ENCODE results near the gene DPEP2. TPM values are rescaled to one million over a fixed set of nuclear protein-coding genes. Genes with fewer than 3 reads are reported as not detected.
A peak's percentile ranks its signal among the peaks of the same experiment; 100 is the strongest.

The DPEP2 gene
- total RNA-seq, 1 donor = under 0.01 TPM

DNA sequence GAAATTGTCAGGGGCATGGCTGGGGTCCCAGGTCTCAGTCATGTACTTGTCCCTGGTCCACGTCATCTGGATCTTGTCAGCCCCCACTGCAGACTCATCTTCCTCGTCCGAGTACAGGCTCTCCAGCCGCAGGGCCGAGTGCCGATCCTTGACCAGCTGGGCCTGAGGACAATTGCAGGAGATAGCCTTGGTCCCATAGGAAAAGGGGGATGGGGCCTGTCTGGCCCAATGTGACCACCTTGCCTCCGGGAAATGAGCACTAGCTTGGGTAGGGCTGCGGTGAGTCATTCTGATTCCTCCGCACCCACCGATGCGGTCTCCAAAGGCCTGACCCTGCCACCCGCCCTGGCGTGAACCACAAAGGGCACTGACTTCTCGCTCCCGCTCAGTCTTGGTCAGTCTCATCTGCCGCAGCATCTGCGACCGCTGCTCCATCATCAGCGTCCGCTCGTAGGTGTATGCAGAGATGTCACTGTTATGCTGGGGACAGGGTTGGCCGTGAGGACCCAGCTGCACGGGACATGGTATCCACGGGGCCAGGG lies 53.8 kb downstream of the DPEP2 start:
- no peak for DNase-seq (ENCODE audit: low read depth)
- TF ChIP-seq, protein P1, sequence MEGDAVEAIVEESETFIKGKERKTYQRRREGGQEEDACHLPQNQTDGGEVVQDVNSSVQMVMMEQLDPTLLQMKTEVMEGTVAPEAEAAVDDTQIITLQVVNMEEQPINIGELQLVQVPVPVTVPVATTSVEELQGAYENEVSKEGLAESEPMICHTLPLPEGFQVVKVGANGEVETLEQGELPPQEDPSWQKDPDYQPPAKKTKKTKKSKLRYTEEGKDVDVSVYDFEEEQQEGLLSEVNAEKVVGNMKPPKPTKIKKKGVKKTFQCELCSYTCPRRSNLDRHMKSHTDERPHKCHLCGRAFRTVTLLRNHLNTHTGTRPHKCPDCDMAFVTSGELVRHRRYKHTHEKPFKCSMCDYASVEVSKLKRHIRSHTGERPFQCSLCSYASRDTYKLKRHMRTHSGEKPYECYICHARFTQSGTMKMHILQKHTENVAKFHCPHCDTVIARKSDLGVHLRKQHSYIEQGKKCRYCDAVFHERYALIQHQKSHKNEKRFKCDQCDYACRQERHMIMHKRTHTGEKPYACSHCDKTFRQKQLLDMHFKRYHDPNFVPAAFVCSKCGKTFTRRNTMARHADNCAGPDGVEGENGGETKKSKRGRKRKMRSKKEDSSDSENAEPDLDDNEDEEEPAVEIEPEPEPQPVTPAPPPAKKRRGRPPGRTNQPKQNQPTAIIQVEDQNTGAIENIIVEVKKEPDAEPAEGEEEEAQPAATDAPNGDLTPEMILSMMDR (IDR thresholded peaks at IDR 0.05; ENCODE audit: insufficient read depth, low read depth, low read length) = no peak
- H3K4me3 ChIP-seq (ENCODE audit: low read depth, low read length) = no peak overlapping the region

DNA sequence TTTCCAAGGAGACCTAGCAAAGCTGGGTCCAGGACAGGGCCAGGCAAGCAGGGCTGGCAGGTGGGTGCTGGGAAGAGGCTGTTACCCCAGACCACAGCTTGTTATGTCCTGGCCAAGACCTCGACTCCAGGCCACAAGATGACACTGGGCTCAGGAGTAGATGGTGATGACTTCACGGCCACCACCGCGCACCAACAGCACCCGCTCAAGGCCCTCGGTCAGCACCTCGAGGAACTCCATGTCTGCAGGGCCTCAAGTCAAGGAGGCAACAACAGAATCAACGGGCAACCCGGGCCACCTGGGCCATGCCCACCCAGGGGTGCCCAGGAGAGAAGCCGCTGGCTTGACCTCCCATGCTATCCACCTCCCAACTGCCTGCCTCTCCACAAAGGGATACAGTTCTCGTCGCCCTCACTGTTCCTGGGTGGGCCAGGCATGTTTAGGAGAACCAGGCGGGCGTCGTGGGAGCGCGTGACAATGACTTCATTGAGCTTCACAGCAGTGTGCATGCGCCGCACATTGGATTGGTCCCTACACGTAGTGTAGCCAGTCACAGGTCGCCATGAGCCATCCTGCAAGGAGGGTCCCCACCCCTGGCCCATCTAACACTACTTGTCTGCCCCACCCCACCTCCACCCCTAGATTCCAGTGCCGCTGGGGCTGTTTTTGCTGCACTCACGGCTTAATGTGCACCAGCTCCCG lies 54.4 kb downstream of the DPEP2 start:
- TF ChIP-seq, protein P1 (IDR thresholded peaks at IDR 0.05; ENCODE audit: insufficient read depth, low read depth, low read length) = no peak
- no peak for DNase-seq (ENCODE audit: low read depth)
- H3K4me3 ChIP-seq (ENCODE audit: low read depth, low read length) = no peak overlapping the region

DNA sequence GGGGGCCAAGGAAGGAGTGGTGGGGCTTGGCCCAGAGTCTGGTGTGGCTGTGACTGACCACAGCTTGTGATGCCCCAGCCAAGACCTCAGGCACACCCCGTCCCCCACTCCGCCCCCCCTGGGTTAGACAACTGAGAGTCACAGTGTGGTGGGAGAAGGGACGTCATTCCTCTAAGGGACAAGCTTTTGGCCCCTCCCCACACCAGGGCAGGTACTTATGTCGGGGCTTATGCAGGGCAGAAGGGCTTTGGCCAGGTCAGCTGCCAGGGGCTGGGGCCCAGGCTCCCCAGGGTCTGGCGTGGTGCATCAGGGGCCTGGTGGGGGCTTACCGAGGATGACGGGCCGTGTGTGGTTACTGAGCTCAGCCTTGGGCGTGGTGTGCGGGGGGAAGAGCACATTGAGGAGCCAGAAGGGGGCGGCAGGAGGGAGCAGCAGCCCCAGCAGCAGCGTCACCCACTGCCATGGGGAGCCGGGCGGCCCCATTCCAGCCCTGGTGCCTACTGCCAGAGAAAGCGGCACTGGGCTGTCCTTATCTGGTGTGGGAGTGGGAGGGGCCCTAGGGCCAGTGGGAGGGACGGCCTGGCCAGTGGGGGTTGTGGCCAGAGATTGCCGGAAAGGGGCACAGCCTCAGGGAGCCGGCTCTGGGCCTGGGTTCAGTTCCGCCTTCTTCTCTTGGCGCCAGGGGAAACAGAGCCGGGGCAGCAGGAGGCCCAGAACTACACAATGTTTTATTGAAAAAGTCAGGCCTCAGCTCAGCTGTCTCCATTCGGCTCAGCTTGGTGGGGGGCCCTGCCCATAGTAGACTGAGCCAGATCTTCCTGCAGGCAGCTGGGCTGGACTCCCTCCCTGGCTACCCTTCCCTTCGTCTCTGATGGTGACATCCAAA lies 55.4 kb downstream of the DPEP2 start, which contains the start of gene LCAT:
Gene LCAT, minus strand, starts transcription at position 502 of the 886 bp plus-strand sequence. Its CDS starts 19 bp downstream, at position 483.
- peak; percentile 43 for DNase-seq (ENCODE audit: low read depth)
- no peak within 1 kb of the TSS for H3K4me3 ChIP-seq (ENCODE audit: low read depth, low read length)
- TF ChIP-seq, protein P1 (IDR thresholded peaks at IDR 0.05; ENCODE audit: insufficient read depth, low read depth, low read length) = no peak

DNA sequence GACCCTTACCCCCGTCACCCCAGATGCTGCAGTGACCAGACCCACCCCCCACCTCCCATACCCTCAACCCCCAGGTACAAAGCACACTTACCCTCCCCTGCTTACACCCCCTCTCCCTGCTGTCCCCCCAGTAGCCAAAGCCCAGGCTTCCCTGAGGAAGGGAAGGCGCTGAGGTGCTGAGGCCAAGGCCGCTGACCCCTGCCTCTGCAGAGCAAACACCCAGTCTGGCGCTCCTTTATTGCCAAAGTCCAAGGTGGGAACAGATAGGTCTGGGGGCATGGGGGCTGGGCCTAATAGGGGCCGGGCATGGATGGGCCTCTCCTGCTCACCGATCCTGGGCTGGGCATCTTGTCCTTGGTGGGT lies 56.0 kb downstream of the DPEP2 start:
- no peak overlapping the region for H3K4me3 ChIP-seq (ENCODE audit: low read depth, low read length)
- DNase-seq (ENCODE audit: low read depth) = no peak
- TF ChIP-seq, protein P1 (IDR thresholded peaks at IDR 0.05; ENCODE audit: insufficient read depth, low read depth, low read length) = no peak

DNA sequence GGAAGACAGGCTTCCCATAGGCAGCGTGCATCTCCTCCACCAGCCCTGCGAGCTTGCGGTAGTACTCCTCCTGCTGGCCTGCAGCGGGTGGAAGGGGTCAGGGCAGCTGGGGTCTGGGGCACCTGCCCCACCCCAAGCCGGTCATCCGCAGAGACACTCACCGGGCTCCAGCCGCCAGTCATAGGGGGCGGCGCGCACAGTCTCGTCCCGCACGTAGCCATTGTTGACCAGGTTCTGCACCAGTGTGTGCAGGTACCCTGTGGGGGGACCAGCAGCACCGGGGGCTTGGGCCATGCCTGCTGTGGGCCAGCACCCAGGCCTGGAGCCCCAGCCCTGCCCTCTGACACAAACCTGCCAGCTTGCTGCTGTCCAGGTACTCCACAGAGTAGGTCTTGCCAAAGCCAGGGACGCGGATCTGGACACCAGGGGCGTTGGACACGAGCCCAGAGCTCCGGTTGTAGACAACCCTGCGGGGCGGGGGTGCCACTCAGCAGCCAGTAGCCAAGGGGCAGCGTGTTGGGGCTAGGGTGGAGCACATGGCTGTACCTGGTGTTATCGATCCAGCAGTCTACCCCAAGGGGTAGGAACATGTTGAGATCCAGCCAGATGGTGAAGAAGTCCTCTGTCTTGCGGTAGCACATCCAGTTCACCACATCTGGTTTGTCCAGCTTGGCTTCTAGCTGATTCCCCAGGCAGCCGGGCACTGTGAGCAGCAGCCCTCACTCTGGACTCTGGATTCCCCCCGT lies 56.6 kb downstream of the DPEP2 start:
- TF ChIP-seq, protein P1 (IDR thresholded peaks at IDR 0.05; ENCODE audit: insufficient read depth, low read depth, low read length) = no peak
- DNase-seq (ENCODE audit: low read depth) = no peak
- H3K4me3 ChIP-seq (ENCODE audit: low read depth, low read length) = no peak overlapping the region

DNA sequence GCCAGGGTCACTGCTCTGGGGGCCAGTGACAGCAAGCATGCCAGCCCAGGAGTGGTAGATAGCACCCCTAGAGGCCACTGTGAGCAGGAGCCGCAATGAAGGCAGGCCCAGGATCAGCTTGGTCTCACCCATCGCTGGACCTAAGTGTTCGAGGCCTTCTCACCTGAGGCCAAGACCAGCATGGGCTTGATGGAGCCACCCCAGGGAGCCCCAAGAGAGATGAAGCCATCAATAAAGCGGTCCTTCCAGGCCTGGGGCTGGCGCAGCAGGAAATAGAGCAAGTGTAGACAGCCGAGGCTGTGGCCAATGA lies 57.1 kb downstream of the DPEP2 start:
- DNase-seq (ENCODE audit: low read depth) = no peak
- no peak overlapping the region for H3K4me3 ChIP-seq (ENCODE audit: low read depth, low read length)
- TF ChIP-seq, protein P1 (IDR thresholded peaks at IDR 0.05; ENCODE audit: insufficient read depth, low read depth, low read length) = peak; percentile 70
